Mesenchymal stem cell (in vitro differentiated cells and primary cell): ENCODE results near the gene FKBP15.
"Not testable (repeated sequence)": the region's sequence is repeated elsewhere in the genome, so short reads cannot be mapped to it uniquely, and the experiment has no call there.

ENCODE experiments used
- DNase-seq: peaks from one replicate; pipeline ENCODE4 v3.0.0-alpha.2; 2013
- H2AFZ ChIP-seq: one replicate; pipeline ENCODE4 v1.6.1; 2013; ENCODE audit warnings: low read depth, mild to moderate bottlenecking, control low read depth, inconsistent platforms, low read length, moderate library complexity
- H2AK5ac ChIP-seq: 2 replicates; pipeline ENCODE4 v1.6.1; 2013; ENCODE audit warnings: low read length, moderate library complexity, mild to moderate bottlenecking, inconsistent platforms; ENCODE audit not compliant: severe bottlenecking
- H2BK120ac ChIP-seq: one replicate; pipeline ENCODE4 v1.6.1; 2013; ENCODE audit warnings: low read depth, mild to moderate bottlenecking, inconsistent platforms, low read length, moderate library complexity
- H2BK12ac ChIP-seq, 2 experiments: one replicate each; pipeline ENCODE4 v1.6.1; 2013; ENCODE audit warnings: inconsistent platforms in 2 of 2, low read length in 2 of 2, mild to moderate bottlenecking in 2 of 2, moderate library complexity in 2 of 2, control low read depth in 1 of 2
- H2BK15ac ChIP-seq: one replicate; pipeline ENCODE4 v1.6.1; 2013; ENCODE audit warnings: mild to moderate bottlenecking, low read depth, inconsistent platforms; ENCODE audit not compliant: poor library complexity, severe bottlenecking
- H2BK5ac ChIP-seq: 2 replicates; pipeline ENCODE4 v1.6.1; 2013; ENCODE audit warnings: low read depth, mild to moderate bottlenecking, low read length, control low read depth, inconsistent platforms; ENCODE audit not compliant: poor library complexity, severe bottlenecking
- H3K14ac ChIP-seq, 2 experiments: one replicate each; pipeline ENCODE4 v1.6.1; 2013; ENCODE audit warnings: inconsistent platforms in 2 of 2, low read length in 2 of 2, control low read depth in 1 of 2, mild to moderate bottlenecking in 1 of 2, moderate library complexity in 1 of 2
- H3K18ac ChIP-seq, 2 experiments: one replicate each; pipeline ENCODE4 v1.6.1; 2013; ENCODE audit warnings: inconsistent platforms in 2 of 2, low read length in 2 of 2, control low read depth in 1 of 2, low read depth in 1 of 2, mild to moderate bottlenecking in 1 of 2
- H3K23ac ChIP-seq, 2 experiments: one replicate each; pipeline ENCODE4 v1.6.1; 2013; ENCODE audit warnings: inconsistent platforms in 2 of 2, low read length in 2 of 2, mild to moderate bottlenecking in 2 of 2, moderate library complexity in 2 of 2, control low read depth in 1 of 2
- H3K27ac ChIP-seq: 2 replicates; pipeline ENCODE4 v1.5.1; 2013; ENCODE audit warnings: mild to moderate bottlenecking, moderate library complexity, low read length, control low read depth, inconsistent platforms; ENCODE audit not compliant: poor library complexity, severe bottlenecking
- H3K27me3 ChIP-seq, 2 experiments: 2 replicates each; pipeline versions ENCODE4 v1.6.1 to v1.7.0; 2013; ENCODE audit warnings: low read length in 2 of 2, mild to moderate bottlenecking in 2 of 2, moderate library complexity in 2 of 2, control low read depth in 1 of 2, inconsistent platforms in 1 of 2; ENCODE audit not compliant: control insufficient read depth in 1 of 2, insufficient read depth in 1 of 2
- H3K36me3 ChIP-seq, 2 experiments: 2 replicates each; pipeline versions ENCODE4 v1.6.1 to v1.7.0; 2013; ENCODE audit warnings: low read length in 2 of 2, control low read depth in 1 of 2, inconsistent platforms in 1 of 2, low read depth in 1 of 2, mild to moderate bottlenecking in 1 of 2; ENCODE audit not compliant: insufficient read depth in 2 of 2, control insufficient read depth in 1 of 2
- H3K4ac ChIP-seq, 2 experiments: one replicate each; pipeline ENCODE4 v1.6.1; 2013; ENCODE audit warnings: inconsistent platforms in 2 of 2, low read length in 2 of 2, mild to moderate bottlenecking in 2 of 2, moderate library complexity in 2 of 2, control low read depth in 1 of 2, low read depth in 1 of 2
- H3K4me1 ChIP-seq: 2 replicates; pipeline ENCODE4 v1.6.1; 2013; ENCODE audit warnings: low read depth, low read length, control low read depth; ENCODE audit not compliant: control insufficient read depth, insufficient read depth
- H3K4me2 ChIP-seq: 2 replicates; pipeline ENCODE4 v1.6.1; 2013; ENCODE audit warnings: low read length, mild to moderate bottlenecking, inconsistent platforms; ENCODE audit not compliant: poor library complexity, severe bottlenecking
- H3K4me3 ChIP-seq, 2 experiments: 2 replicates each; pipeline versions ENCODE4 v1.5.1 to v1.7.0; 2013; ENCODE audit warnings: low read length in 2 of 2, mild to moderate bottlenecking in 2 of 2, control low read depth in 1 of 2, low read depth in 1 of 2; ENCODE audit not compliant: insufficient read depth in 1 of 2
- H3K79me1 ChIP-seq: replicated peaks from 2 replicates; pipeline ENCODE4 v1.6.1; 2013; ENCODE audit warnings: mild to moderate bottlenecking, control low read depth, low read length, inconsistent platforms; ENCODE audit not compliant: poor library complexity, severe bottlenecking
- H3K9ac ChIP-seq: 2 replicates; pipeline ENCODE4 v1.7.0; 2013; ENCODE audit warnings: mild to moderate bottlenecking, low read length, moderate library complexity
- H3K9me3 ChIP-seq: 2 replicates; pipeline ENCODE4 v1.7.0; 2013; ENCODE audit warnings: mild to moderate bottlenecking, low read length; ENCODE audit not compliant: control insufficient read depth
- H4K8ac ChIP-seq: one replicate; pipeline ENCODE4 v1.6.1; 2013; ENCODE audit warnings: inconsistent platforms, mild to moderate bottlenecking, low read length, moderate library complexity
- H4K91ac ChIP-seq: one replicate; pipeline ENCODE4 v1.6.1; 2013; ENCODE audit warnings: mild to moderate bottlenecking, low read length, inconsistent platforms
- WGBS: methylation state at CpG from one replicate; pipeline ENCODE4 v1.1.7; 2013; ENCODE audit warnings: mixed read lengths; 5-methylcytosine and 5-hydroxymethylcytosine counted together

Gene FKBP15

DNA sequence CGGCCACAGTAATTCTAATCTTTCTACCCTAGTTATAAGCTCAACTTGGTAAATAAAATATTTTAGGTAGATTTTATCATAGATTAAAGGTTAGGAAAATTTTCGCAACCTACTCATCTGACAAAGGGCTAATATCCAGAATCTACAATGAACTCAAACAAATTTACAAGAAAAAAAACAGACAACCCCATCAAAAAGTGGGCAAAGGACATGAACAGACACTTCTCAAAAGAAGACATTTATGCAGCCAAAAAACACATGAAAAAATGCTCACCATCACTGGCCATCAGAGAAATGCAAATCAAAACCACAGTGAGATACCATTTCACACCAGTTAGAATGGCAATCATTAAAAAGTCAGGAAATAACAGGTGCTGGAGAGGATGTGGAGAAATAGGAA lies 28.6 kb upstream of the FKBP15 start:
- H3K4me1 ChIP-seq, result not testable (repeated sequence)
- H3K79me1 ChIP-seq, result peaks cover 14% of the 10 kb centered on the region

DNA sequence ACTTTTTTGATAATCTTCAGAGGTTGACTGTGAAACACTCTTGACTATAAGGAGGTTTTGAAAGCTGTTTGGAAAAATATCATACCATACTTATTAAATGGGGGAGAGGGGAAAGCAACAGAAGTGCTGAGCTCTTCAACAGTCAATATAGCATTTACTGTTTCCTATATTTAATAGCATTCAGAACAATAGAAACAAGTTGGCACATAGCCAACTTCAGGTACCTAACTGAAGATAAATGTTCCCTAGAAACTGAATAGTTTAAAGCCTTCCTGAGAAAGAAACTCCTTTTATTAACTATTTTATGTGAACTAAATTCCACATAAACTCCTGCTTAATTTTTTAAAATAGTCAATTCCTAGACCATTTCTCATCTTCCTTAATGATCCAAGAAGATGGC lies 26.6 kb upstream of the FKBP15 start:
- no peaks in the 10 kb centered on the region for H3K27me3 ChIP-seq
- no peak overlapping the region for H3K4me2 ChIP-seq
- H2BK15ac ChIP-seq, result no peak overlapping the region
- no peak overlapping the region for H2AK5ac ChIP-seq
- no peak overlapping the region for H3K9ac ChIP-seq
- no peak overlapping the region for H4K8ac ChIP-seq
- H3K79me1 ChIP-seq, result peaks cover 14% of the 10 kb centered on the region
- no peak overlapping the region for H2AFZ ChIP-seq
- H3K9me3 ChIP-seq, result peaks cover 4% of the 10 kb centered on the region
- no peak overlapping the region for H2BK12ac ChIP-seq
- H2BK5ac ChIP-seq, result no peak overlapping the region
- no peak for DNase-seq
- no peak overlapping the region for H3K14ac ChIP-seq
- no peak overlapping the region for H3K23ac ChIP-seq
- no peak overlapping the region for H2BK120ac ChIP-seq
- H3K18ac ChIP-seq, result no peak overlapping the region
- H4K91ac ChIP-seq, result no peak overlapping the region
- no peak overlapping the region for H3K4me3 ChIP-seq
- peaks cover 0 to 4% of the 10 kb centered on the region in 2 experiments for H3K36me3 ChIP-seq
- H3K27ac ChIP-seq, result no peak overlapping the region
- H3K4ac ChIP-seq, result no peak overlapping the region
- peaks cover 1% of the 10 kb centered on the region for H3K4me1 ChIP-seq

More for the DNA sequence above, 28.6 kb upstream of the FKBP15 start:
- H2BK12ac ChIP-seq, H3K4me3 ChIP-seq, H3K27me3 ChIP-seq, H4K8ac ChIP-seq, H2BK5ac ChIP-seq, H2BK15ac ChIP-seq, H3K9ac ChIP-seq, H3K14ac ChIP-seq, H2BK120ac ChIP-seq, H3K4ac ChIP-seq, H3K23ac ChIP-seq, H2AK5ac ChIP-seq, H4K91ac ChIP-seq, H3K27ac ChIP-seq, DNase-seq, H3K36me3 ChIP-seq, H3K18ac ChIP-seq, H3K9me3 ChIP-seq, H2AFZ ChIP-seq, H3K4me2 ChIP-seq: not testable (repeated sequence)
- no CpG with 5 or more reads among the region's 2 CpGs for WGBS

- no peak overlapping the region for H3K18ac ChIP-seq
- no peak overlapping the region for H2BK120ac ChIP-seq
- no peak overlapping the region for H3K4me2 ChIP-seq
- no peak overlapping the region for H3K9ac ChIP-seq
- H3K36me3 ChIP-seq, result peaks cover 0 to 8% of the 10 kb centered on the region in 2 experiments
- H4K8ac ChIP-seq, result no peak overlapping the region
- H3K79me1 ChIP-seq, result peaks cover 17% of the 10 kb centered on the region
- no peak overlapping the region for H2BK12ac ChIP-seq
- 100% methylated on average over 3 of the region's 6 CpGs for WGBS
- H2AK5ac ChIP-seq, result no peak overlapping the region
- no peak overlapping the region for H3K27ac ChIP-seq
- H3K27me3 ChIP-seq, result no peaks in the 10 kb centered on the region
- no peak overlapping the region for H3K4me3 ChIP-seq
- no peak overlapping the region for H3K4ac ChIP-seq
- H4K91ac ChIP-seq, result no peak overlapping the region
- peaks cover 4% of the 10 kb centered on the region for H3K9me3 ChIP-seq
- no peak for DNase-seq
- no peak overlapping the region for H2BK5ac ChIP-seq
- H3K23ac ChIP-seq, result no peak overlapping the region
- peaks cover 1% of the 10 kb centered on the region for H3K4me1 ChIP-seq
- no peak overlapping the region for H2AFZ ChIP-seq
- no peak overlapping the region for H2BK15ac ChIP-seq
- no peak overlapping the region for H3K14ac ChIP-seq
Measured at GRCh38 chr9:113246928-113247327, 25.9 kb upstream of the FKBP15 start.

DNA sequence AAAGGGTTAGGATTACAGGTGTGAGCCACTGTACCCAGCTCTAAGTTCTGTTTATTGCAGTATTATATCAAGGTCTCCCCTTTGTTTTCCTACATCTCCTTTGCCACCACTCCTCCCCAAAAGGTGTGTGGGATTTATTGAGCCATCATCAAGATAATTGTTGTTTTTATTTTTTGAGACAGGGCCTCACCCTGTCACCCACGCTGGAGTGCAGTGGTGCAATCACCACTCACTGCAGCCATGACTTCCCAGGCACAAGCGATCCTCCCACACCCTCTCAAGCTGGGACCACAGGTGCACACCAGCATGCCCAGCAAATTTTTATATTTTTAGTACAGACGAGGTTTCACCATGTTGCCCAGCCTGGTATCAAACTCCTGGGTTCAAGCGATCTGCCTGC lies 24.8 kb upstream of the FKBP15 start:
- no peak overlapping the region for H3K4me2 ChIP-seq
- H2AFZ ChIP-seq, result no peak overlapping the region
- no peaks in the 10 kb centered on the region for H3K27me3 ChIP-seq
- no peak overlapping the region for H3K18ac ChIP-seq
- no peak for DNase-seq
- no peak overlapping the region for H3K23ac ChIP-seq
- WGBS, result 97% methylated on average over 4 of the region's 4 CpGs
- no peak overlapping the region for H3K9ac ChIP-seq
- no peak overlapping the region for H2AK5ac ChIP-seq
- H3K9me3 ChIP-seq, result peaks cover 3% of the 10 kb centered on the region
- H4K8ac ChIP-seq, result no peak overlapping the region
- peaks cover 0 to 7% of the 10 kb centered on the region in 2 experiments for H3K36me3 ChIP-seq
- H4K91ac ChIP-seq, result no peak overlapping the region
- H3K4me3 ChIP-seq, result no peak overlapping the region
- peaks cover 1% of the 10 kb centered on the region for H3K4me1 ChIP-seq
- no peak overlapping the region for H2BK12ac ChIP-seq
- no peak overlapping the region for H3K14ac ChIP-seq
- no peak overlapping the region for H3K4ac ChIP-seq
- no peak overlapping the region for H2BK120ac ChIP-seq
- H3K27ac ChIP-seq, result no peak overlapping the region
- H2BK15ac ChIP-seq, result no peak overlapping the region
- H3K79me1 ChIP-seq, result peaks cover 20% of the 10 kb centered on the region
- no peak overlapping the region for H2BK5ac ChIP-seq
